Glomerular visceral epithelial cell (primary cell): ENCODE measurements around the gene MYLK.

Source experiments
- DNase-seq: peaks from one replicate; pipeline ENCODE4 v3.0.0-alpha.2; 2016; ENCODE audit errors: extremely low spot score

MYLK gene

GRCh38 chr3:123648696-123649405, 235.3 kb downstream of the MYLK start:
- no peak for DNase-seq

GRCh38 chr3:123644358-123644757, 239.8 kb downstream of the MYLK start:
- DNase-seq: no peak

- DNase-seq: no peak
These were observed 241.2 kb downstream of the MYLK start for GRCh38 chr3:123642957-123643330.

GRCh38 chr3:123642182-123642956, 241.8 kb downstream of the MYLK start:
- DNase-seq: peak; percentile 90

- no peak for DNase-seq
These were observed 242.6 kb downstream of the MYLK start for GRCh38 chr3:123641505-123641904.

- no peak for DNase-seq
These were observed 243.2 kb downstream of the MYLK start for GRCh38 chr3:123640740-123641462.

- no peak for DNase-seq
These were observed 243.8 kb downstream of the MYLK start for GRCh38 chr3:123640311-123640710.

- DNase-seq: no peak
These were observed 245.0 kb downstream of the MYLK start for GRCh38 chr3:123638936-123639689.

- no peak for DNase-seq
These were observed 246.3 kb downstream of the MYLK start for GRCh38 chr3:123637841-123638240.

- DNase-seq: no peak
These were observed 247.0 kb downstream of the MYLK start for GRCh38 chr3:123637131-123637530.

GRCh38 chr3:123636431-123636841, 247.7 kb downstream of the MYLK start:
- DNase-seq: no peak

- no peak for DNase-seq
These were observed 248.4 kb downstream of the MYLK start for GRCh38 chr3:123635717-123636116.

GRCh38 chr3:123635217-123635616, 248.9 kb downstream of the MYLK start:
- DNase-seq: peak; percentile 29

- DNase-seq: no peak
These were observed 249.7 kb downstream of the MYLK start for GRCh38 chr3:123634149-123635051.

- DNase-seq: no peak
These were observed 250.6 kb downstream of the MYLK start for GRCh38 chr3:123633530-123633929.

GRCh38 chr3:123632161-123632655, 251.9 kb downstream of the MYLK start:
- no peak for DNase-seq

GRCh38 chr3:123629747-123630047, 254.4 kb downstream of the MYLK start:
- DNase-seq: no peak

GRCh38 chr3:123628996-123629746, 255.0 kb downstream of the MYLK start:
- no peak for DNase-seq

GRCh38 chr3:123627673-123628670, 256.2 kb downstream of the MYLK start:
- no peak for DNase-seq
